IPS-11a (cell line): ENCODE measurements around the gene STOML3.

Experiments
- H3K4me3 ChIP-seq: one replicate; pipeline ENCODE4 v1.5.1; 2013; ENCODE audit warnings: low read depth, low read length, control low read depth

The STOML3 gene

GRCh38 chr13:38921081-38921480, 69.5 kb downstream of the STOML3 start:
- no peak overlapping the region for H3K4me3 ChIP-seq
